Measurements from ENCODE around the gene CCDC167.

CCDC167 gene

DNA sequence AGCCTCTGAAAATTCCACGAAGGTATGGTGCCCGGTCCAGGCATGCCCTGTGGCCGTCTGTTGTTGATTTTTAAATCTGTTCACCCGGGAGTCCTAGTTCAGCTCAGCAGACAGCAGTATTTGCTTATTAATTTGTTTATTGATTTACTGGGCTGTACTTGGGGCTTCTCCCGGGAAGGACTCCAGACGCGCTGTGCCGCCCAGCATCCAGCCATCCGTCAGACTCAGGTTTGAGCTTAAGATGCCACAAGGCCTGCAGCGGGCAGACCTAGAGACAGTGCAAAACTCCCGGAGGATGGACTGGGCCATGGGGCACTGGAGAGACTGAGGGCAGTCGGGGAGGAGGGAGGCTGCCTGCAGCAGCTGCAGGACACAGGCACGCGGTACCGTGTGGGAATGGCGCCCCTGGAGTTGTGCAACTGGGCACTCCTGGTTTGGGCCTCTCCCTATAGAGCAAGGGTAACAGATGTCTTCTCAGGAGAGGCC, 17.3 kb upstream of the CCDC167 start:
- H3K9me2 ChIP-seq (replicated peaks; ENCODE audit: control insufficient read depth, low read length), result no peaks in the 10 kb centered on the region
- H3K36me3 ChIP-seq (ENCODE audit: control insufficient read depth, low read length), result no peaks in the 10 kb centered on the region
- no peak overlapping the region for H3K27ac ChIP-seq (ENCODE audit: low read depth, low read length)
- no peak overlapping the region for H3K4me2 ChIP-seq (ENCODE audit: low read length)
- no peaks in the 10 kb centered on the region for H3F3A ChIP-seq (ENCODE audit: control insufficient read depth, insufficient read depth)
- peaks cover 19% of the 10 kb centered on the region for H3K27me3 ChIP-seq (ENCODE audit: control insufficient read depth, low read length)
- H3K79me2 ChIP-seq (ENCODE audit: control insufficient read depth, low read length), result no peaks in the 10 kb centered on the region
- no peak overlapping the region for H3K4me3 ChIP-seq (ENCODE audit: low read length)
- H3K9me3 ChIP-seq (ENCODE audit: control insufficient read depth, insufficient read depth, low read length), result no peaks in the 10 kb centered on the region
- H3K4me1 ChIP-seq (ENCODE audit: control insufficient read depth, low read length), result no peaks in the 10 kb centered on the region
- TF ChIP-seq, protein P1, sequence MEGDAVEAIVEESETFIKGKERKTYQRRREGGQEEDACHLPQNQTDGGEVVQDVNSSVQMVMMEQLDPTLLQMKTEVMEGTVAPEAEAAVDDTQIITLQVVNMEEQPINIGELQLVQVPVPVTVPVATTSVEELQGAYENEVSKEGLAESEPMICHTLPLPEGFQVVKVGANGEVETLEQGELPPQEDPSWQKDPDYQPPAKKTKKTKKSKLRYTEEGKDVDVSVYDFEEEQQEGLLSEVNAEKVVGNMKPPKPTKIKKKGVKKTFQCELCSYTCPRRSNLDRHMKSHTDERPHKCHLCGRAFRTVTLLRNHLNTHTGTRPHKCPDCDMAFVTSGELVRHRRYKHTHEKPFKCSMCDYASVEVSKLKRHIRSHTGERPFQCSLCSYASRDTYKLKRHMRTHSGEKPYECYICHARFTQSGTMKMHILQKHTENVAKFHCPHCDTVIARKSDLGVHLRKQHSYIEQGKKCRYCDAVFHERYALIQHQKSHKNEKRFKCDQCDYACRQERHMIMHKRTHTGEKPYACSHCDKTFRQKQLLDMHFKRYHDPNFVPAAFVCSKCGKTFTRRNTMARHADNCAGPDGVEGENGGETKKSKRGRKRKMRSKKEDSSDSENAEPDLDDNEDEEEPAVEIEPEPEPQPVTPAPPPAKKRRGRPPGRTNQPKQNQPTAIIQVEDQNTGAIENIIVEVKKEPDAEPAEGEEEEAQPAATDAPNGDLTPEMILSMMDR (IDR thresholded peaks at IDR 0.05; ENCODE audit: low read depth, low read length, poor library complexity, severe bottlenecking), result no peak
- TF ChIP-seq EZH2phosphoT487 (IDR thresholded peaks at IDR 0.05; ENCODE audit: borderline replicate concordance, low read length), result no peak
- H4K20me1 ChIP-seq (ENCODE audit: control insufficient read depth, insufficient read depth, low read depth, low read length), result no peaks in the 10 kb centered on the region

DNA sequence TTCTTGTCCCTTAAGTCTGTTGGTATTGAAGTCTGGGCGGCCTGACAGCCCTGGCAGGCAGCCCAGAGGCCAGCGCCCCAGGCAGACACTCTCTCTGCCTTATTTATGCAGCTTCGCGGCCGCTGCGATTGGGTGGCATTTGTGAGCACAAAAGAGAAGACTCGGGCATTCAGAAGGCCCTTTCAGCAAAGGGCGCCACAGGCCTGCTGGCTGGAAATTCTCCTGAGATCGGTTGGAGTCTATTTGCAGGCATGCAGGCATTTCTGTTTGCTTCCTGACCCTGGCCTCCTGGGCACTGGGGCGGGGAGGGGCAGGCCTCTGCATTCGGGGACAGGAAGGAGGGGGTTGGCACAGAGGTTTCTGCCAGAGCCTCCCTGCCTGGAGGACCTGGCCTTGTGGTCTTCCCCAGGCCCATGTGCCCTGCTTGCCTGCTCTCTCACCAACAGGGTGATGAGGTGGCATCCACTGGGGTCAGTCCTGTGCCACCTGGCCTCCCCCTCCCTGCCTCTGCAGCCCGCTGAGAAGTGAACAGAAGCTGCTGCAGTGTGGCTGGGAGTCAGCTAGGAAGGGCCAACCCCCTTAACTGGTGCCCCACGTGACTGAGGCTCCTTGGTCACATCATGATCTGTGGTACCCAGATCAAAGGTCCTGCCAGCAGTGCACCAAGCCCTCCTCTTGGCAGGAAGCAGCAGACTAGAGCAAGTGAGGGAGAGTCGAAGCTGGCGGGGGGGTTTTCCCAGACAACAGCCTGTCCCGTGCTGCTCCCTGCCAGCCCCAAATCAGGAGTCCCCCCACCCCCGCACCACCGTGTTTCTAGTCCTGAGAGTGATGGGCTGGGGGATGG, 16.6 kb upstream of the CCDC167 start:
- H3K79me2 ChIP-seq (ENCODE audit: control insufficient read depth, low read length), result no peaks in the 10 kb centered on the region
- no peak overlapping the region for H3K4me2 ChIP-seq (ENCODE audit: low read length)
- no peaks in the 10 kb centered on the region for H3K36me3 ChIP-seq (ENCODE audit: control insufficient read depth, low read length)
- no peaks in the 10 kb centered on the region for H3F3A ChIP-seq (ENCODE audit: control insufficient read depth, insufficient read depth)
- no peaks in the 10 kb centered on the region for H3K9me3 ChIP-seq (ENCODE audit: control insufficient read depth, insufficient read depth, low read length)
- peaks cover 17% of the 10 kb centered on the region for H3K27me3 ChIP-seq (ENCODE audit: control insufficient read depth, low read length)
- H3K9me2 ChIP-seq (replicated peaks; ENCODE audit: control insufficient read depth, low read length), result no peaks in the 10 kb centered on the region
- H4K20me1 ChIP-seq (ENCODE audit: control insufficient read depth, insufficient read depth, low read depth, low read length), result no peaks in the 10 kb centered on the region
- no peak overlapping the region for H3K4me3 ChIP-seq (ENCODE audit: low read length)
- no peak overlapping the region for H3K27ac ChIP-seq (ENCODE audit: low read depth, low read length)
- H3K4me1 ChIP-seq (ENCODE audit: control insufficient read depth, low read length), result no peaks in the 10 kb centered on the region
- TF ChIP-seq EZH2phosphoT487 (IDR thresholded peaks at IDR 0.05; ENCODE audit: borderline replicate concordance, low read length), result no peak

DNA sequence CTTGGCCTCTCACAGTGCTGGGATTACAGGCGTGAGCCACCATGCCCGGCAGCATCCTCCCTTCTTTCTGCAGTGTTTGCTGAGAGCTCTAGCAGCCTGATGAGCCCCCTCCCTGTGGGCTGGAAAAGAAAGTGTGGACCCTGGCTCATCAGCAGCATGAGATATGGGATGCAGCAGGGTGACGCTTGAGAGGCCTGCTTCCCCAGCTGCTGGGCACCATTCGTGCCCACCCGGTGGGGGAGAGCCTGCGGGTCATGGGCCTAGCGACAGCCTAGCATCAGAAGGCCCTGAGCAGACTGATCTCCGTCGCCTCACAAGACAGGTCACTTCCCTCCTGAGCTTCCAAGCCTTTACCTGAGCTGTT, 16.0 kb upstream of the CCDC167 start:
- H3K36me3 ChIP-seq (ENCODE audit: control insufficient read depth, low read length), result no peaks in the 10 kb centered on the region
- H3K4me1 ChIP-seq (ENCODE audit: control insufficient read depth, low read length), result no peaks in the 10 kb centered on the region
- no peaks in the 10 kb centered on the region for H3K9me2 ChIP-seq (replicated peaks; ENCODE audit: control insufficient read depth, low read length)
- no peak overlapping the region for H3K27ac ChIP-seq (ENCODE audit: low read depth, low read length)
- H3K79me2 ChIP-seq (ENCODE audit: control insufficient read depth, low read length), result no peaks in the 10 kb centered on the region
- no peaks in the 10 kb centered on the region for H3F3A ChIP-seq (ENCODE audit: control insufficient read depth, insufficient read depth)
- peaks cover 14% of the 10 kb centered on the region for H3K27me3 ChIP-seq (ENCODE audit: control insufficient read depth, low read length)
- TF ChIP-seq, protein P1 (IDR thresholded peaks at IDR 0.05; ENCODE audit: low read depth, low read length, poor library complexity, severe bottlenecking), result no peak
- no peak for TF ChIP-seq EZH2phosphoT487 (IDR thresholded peaks at IDR 0.05; ENCODE audit: borderline replicate concordance, low read length)
- no peak overlapping the region for H3K4me3 ChIP-seq (ENCODE audit: low read length)
- no peaks in the 10 kb centered on the region for H3K9me3 ChIP-seq (ENCODE audit: control insufficient read depth, insufficient read depth, low read length)
- H3K4me2 ChIP-seq (ENCODE audit: low read length), result no peak overlapping the region
- H4K20me1 ChIP-seq (ENCODE audit: control insufficient read depth, insufficient read depth, low read depth, low read length), result no peaks in the 10 kb centered on the region

DNA sequence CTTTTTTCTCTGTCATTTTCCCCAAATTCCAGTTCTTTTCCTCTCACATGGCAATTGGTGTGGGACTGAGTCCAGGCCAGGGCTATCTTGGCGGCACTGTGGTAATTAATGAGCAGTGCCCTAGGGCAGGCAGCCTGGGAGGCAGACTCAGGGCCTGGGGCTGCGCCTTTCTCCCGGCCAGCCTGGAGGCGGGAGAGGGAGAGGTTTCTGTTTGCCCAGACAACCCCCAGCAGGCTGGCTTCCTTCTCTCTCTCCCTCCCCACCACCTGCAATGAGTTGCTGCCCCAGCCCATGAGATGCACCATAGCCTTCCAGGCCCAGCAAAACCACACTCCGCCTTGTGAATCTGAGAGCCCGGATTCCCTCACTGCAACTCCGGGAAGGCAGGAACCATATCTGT, 15.1 kb upstream of the CCDC167 start:
- H3K4me3 ChIP-seq (ENCODE audit: low read length), result no peak overlapping the region
- no peaks in the 10 kb centered on the region for H3K9me3 ChIP-seq (ENCODE audit: control insufficient read depth, insufficient read depth, low read length)
- H3K36me3 ChIP-seq (ENCODE audit: control insufficient read depth, low read length), result no peaks in the 10 kb centered on the region
- H3K27ac ChIP-seq (ENCODE audit: low read depth, low read length), result no peak overlapping the region
- H4K20me1 ChIP-seq (ENCODE audit: control insufficient read depth, insufficient read depth, low read depth, low read length), result no peaks in the 10 kb centered on the region
- H3K9me2 ChIP-seq (replicated peaks; ENCODE audit: control insufficient read depth, low read length), result no peaks in the 10 kb centered on the region
- H3K4me1 ChIP-seq (ENCODE audit: control insufficient read depth, low read length), result no peaks in the 10 kb centered on the region
- no peak overlapping the region for H3K4me2 ChIP-seq (ENCODE audit: low read length)
- TF ChIP-seq, protein P1 (IDR thresholded peaks at IDR 0.05; ENCODE audit: low read depth, low read length, poor library complexity, severe bottlenecking), result no peak
- H3K27me3 ChIP-seq (ENCODE audit: control insufficient read depth, low read length), result peaks cover 14% of the 10 kb centered on the region
- no peaks in the 10 kb centered on the region for H3F3A ChIP-seq (ENCODE audit: control insufficient read depth, insufficient read depth)
- H3K79me2 ChIP-seq (ENCODE audit: control insufficient read depth, low read length), result no peaks in the 10 kb centered on the region
